ENCODE results near the gene AGXT2. TPM values are rescaled to one million over a fixed set of nuclear protein-coding genes. Genes with fewer than 3 reads are reported as not detected.
A peak's percentile ranks its signal among the peaks of the same experiment; 100 is the strongest.

Gene AGXT2
- total RNA-seq, 6 donors from 2014 or later = not detected

GRCh38 chr5:35026280-35026840, 21.4 kb downstream of the AGXT2 start:
- H3K9me3 ChIP-seq = no peaks in the 10 kb centered on the region
- ATAC-seq (ENCODE audit: low FRiP score in 2 of 2) (no peak), DNase-seq (no peak)
- 55 to 57% methylated on average over 5 of the region's 5 CpGs for WGBS, 2 donors
- H3K4me1 ChIP-seq = peaks cover 0 to 3% (median 0%) of the 10 kb centered on the region in 4 donors
- no peaks in the 10 kb centered on the region for H3K36me3 ChIP-seq
- peak in 1 of 4 donors; percentile 45 for TF ChIP-seq EP300 (IDR thresholded peaks at IDR 0.05)
- no peak for TF ChIP-seq POLR2A (IDR thresholded peaks at IDR 0.05)
- peak overlapping the region in 1 of 4 donors; percentile 6 for H3K4me3 ChIP-seq
- no peak overlapping the region for H3K27ac ChIP-seq
- H3K27me3 ChIP-seq = no peaks in the 10 kb centered on the region

GRCh38 chr5:35024911-35025510, 22.7 kb downstream of the AGXT2 start:
- no peak for DNase-seq
- ATAC-seq (ENCODE audit: low FRiP score in 2 of 2) = no peak
- no peak for TF ChIP-seq EP300 (IDR thresholded peaks at IDR 0.05)
- no peak for TF ChIP-seq CTCF (IDR thresholded peaks at IDR 0.05)
- no peak for TF ChIP-seq POLR2A (IDR thresholded peaks at IDR 0.05)
- no peak for TF ChIP-seq POLR2AphosphoS5 (IDR thresholded peaks at IDR 0.05)
- no peak overlapping the region for H3K27ac ChIP-seq
- H3K4me1 ChIP-seq = peaks cover 0 to 3% (median 0%) of the 10 kb centered on the region in 4 donors
- no peaks in the 10 kb centered on the region for H3K9me3 ChIP-seq
- 87 to 91% methylated on average over 10 of the region's 10 CpGs for WGBS, 2 donors
- no peaks in the 10 kb centered on the region for H3K27me3 ChIP-seq
- H3K4me3 ChIP-seq = no peak overlapping the region
- no peaks in the 10 kb centered on the region for H3K36me3 ChIP-seq

- H3K27ac ChIP-seq = no peak overlapping the region
- DNase-seq = no peak
- peaks cover 0 to 3% (median 0%) of the 10 kb centered on the region in 4 donors for H3K4me1 ChIP-seq
- no peak for ATAC-seq (ENCODE audit: low FRiP score in 2 of 2)
- no peak for TF ChIP-seq POLR2A (IDR thresholded peaks at IDR 0.05)
- TF ChIP-seq EP300 (IDR thresholded peaks at IDR 0.05) = no peak
- no peak for TF ChIP-seq CTCF (IDR thresholded peaks at IDR 0.05)
- TF ChIP-seq POLR2AphosphoS5 (IDR thresholded peaks at IDR 0.05) = no peak
- no peaks in the 10 kb centered on the region for H3K9me3 ChIP-seq
- H3K4me3 ChIP-seq = no peak overlapping the region
- WGBS, 2 donors = 90 to 91% methylated on average over 7 of the region's 7 CpGs
- no peaks in the 10 kb centered on the region for H3K36me3 ChIP-seq
- H3K27me3 ChIP-seq = no peaks in the 10 kb centered on the region
Observed at GRCh38 chr5:35023391-35024178, 24.2 kb downstream of the AGXT2 start.

GRCh38 chr5:35016174-35017051, 31.3 kb downstream of the AGXT2 start:
- no peak overlapping the region for H3K4me3 ChIP-seq
- H3K27me3 ChIP-seq = no peaks in the 10 kb centered on the region
- TF ChIP-seq EP300 (IDR thresholded peaks at IDR 0.05) (no peak), CTCF (IDR thresholded peaks at IDR 0.05) (no peak), POLR2AphosphoS5 (IDR thresholded peaks at IDR 0.05) (no peak), POLR2A (IDR thresholded peaks at IDR 0.05) (no peak)
- H3K27ac ChIP-seq = no peak overlapping the region
- no peaks in the 10 kb centered on the region for H3K4me1 ChIP-seq
- 52 to 55% methylated on average over 4 of the region's 4 CpGs for WGBS, 2 donors
- DNase-seq (no peak), ATAC-seq (ENCODE audit: low FRiP score in 2 of 2) (no peak)
- no peaks in the 10 kb centered on the region for H3K9me3 ChIP-seq
- H3K36me3 ChIP-seq = no peaks in the 10 kb centered on the region

GRCh38 chr5:35015063-35015462, 32.7 kb downstream of the AGXT2 start:
- H3K4me1 ChIP-seq = no peaks in the 10 kb centered on the region
- TF ChIP-seq POLR2AphosphoS5 (IDR thresholded peaks at IDR 0.05) (no peak), EP300 (IDR thresholded peaks at IDR 0.05) (no peak), CTCF (IDR thresholded peaks at IDR 0.05) (no peak), POLR2A (IDR thresholded peaks at IDR 0.05) (no peak)
- no peak for DNase-seq
- no peak overlapping the region for H3K27ac ChIP-seq
- H3K36me3 ChIP-seq = no peaks in the 10 kb centered on the region
- 80% methylated on average over 4 of the region's 4 CpGs for WGBS, 2 donors
- H3K4me3 ChIP-seq = no peak overlapping the region
- no peaks in the 10 kb centered on the region for H3K9me3 ChIP-seq
- H3K27me3 ChIP-seq = no peaks in the 10 kb centered on the region
- ATAC-seq (ENCODE audit: low FRiP score in 2 of 2) = no peak
